ENCODE results near the gene MTMR12.

DNA sequence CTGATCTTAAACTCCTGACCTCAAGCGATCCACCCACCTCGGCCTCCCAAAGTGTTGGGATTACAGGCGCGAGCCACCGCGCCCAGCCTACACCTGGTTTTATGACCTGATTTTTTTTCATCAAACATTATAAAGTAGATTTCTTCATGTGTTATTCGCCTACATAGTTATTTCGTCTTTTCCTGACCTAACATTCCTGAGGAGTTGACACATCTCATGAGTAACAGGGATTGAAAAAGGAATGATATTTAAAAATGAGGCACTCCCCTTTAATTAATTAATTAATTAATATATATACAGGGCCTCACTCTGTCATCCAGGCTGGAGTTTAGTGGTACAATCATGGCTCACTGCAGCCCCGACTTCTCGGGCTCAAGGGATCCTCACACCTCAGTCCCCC is 20.2 kb upstream of the MTMR12 start:
- TF ChIP-seq U2AF2 (IDR thresholded peaks at IDR 0.05; ENCODE audit: low read depth, low read length): no peak
- TF ChIP-seq, protein P1, sequence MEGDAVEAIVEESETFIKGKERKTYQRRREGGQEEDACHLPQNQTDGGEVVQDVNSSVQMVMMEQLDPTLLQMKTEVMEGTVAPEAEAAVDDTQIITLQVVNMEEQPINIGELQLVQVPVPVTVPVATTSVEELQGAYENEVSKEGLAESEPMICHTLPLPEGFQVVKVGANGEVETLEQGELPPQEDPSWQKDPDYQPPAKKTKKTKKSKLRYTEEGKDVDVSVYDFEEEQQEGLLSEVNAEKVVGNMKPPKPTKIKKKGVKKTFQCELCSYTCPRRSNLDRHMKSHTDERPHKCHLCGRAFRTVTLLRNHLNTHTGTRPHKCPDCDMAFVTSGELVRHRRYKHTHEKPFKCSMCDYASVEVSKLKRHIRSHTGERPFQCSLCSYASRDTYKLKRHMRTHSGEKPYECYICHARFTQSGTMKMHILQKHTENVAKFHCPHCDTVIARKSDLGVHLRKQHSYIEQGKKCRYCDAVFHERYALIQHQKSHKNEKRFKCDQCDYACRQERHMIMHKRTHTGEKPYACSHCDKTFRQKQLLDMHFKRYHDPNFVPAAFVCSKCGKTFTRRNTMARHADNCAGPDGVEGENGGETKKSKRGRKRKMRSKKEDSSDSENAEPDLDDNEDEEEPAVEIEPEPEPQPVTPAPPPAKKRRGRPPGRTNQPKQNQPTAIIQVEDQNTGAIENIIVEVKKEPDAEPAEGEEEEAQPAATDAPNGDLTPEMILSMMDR (CRISPR knock-in tag; IDR thresholded peaks at IDR 0.05): no peak
- TF ChIP-seq, protein P2, sequence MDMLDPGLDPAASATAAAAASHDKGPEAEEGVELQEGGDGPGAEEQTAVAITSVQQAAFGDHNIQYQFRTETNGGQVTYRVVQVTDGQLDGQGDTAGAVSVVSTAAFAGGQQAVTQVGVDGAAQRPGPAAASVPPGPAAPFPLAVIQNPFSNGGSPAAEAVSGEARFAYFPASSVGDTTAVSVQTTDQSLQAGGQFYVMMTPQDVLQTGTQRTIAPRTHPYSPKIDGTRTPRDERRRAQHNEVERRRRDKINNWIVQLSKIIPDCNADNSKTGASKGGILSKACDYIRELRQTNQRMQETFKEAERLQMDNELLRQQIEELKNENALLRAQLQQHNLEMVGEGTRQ (IDR thresholded peaks at IDR 0.05; ENCODE audit: low read depth, low read length): no peak
- TF ChIP-seq, protein P2 (CRISPR knock-in tag; IDR thresholded peaks at IDR 0.05; ENCODE audit: borderline replicate concordance): no peak
- TF ChIP-seq, protein P3, sequence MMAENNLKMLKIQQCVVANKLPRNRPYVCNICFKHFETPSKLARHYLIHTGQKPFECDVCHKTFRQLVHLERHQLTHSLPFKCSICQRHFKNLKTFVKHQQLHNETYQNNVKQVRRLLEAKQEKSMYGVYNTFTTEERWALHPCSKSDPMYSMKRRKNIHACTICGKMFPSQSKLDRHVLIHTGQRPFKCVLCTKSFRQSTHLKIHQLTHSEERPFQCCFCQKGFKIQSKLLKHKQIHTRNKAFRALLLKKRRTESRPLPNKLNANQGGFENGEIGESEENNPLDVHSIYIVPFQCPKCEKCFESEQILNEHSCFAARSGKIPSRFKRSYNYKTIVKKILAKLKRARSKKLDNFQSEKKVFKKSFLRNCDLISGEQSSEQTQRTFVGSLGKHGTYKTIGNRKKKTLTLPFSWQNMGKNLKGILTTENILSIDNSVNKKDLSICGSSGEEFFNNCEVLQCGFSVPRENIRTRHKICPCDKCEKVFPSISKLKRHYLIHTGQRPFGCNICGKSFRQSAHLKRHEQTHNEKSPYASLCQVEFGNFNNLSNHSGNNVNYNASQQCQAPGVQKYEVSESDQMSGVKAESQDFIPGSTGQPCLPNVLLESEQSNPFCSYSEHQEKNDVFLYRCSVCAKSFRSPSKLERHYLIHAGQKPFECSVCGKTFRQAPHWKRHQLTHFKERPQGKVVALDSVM (CRISPR knock-in tag; IDR thresholded peaks at IDR 0.05): no peak

Data from HepG2 (cell line).